Measurements from ENCODE around the gene PLA2G5.

- TF ChIP-seq CTCF (IDR thresholded peaks at IDR 0.05) (no peak), POLR2A (IDR thresholded peaks at IDR 0.05) (no peak)
Observed at GRCh38 chr1:20069874-20070273, at the start of gene PLA2G5.

Measured in body of pancreas (tissue), 4 donors.